DND-41 (cell line): ENCODE results near the gene SEMA3D.

Source experiments
- ATAC-seq: fragments of 200-7000 bp; cut with Tn5 transposase; 3 replicates; pipeline ENCODE4 v1.9.1; 2021; ENCODE audit warnings: low read depth; ENCODE audit not compliant: insufficient read depth
- DNase-seq: peaks from one replicate; pipeline ENCODE4 v3.0.0-alpha.2; 2020
- H2AFZ ChIP-seq: 2 replicates; pipeline ENCODE4 v1.6.0; 2012; ENCODE audit warnings: low read depth, low read length
- H3K27ac ChIP-seq: 2 replicates; pipeline ENCODE4 v1.5.1; 2012; ENCODE audit warnings: low read length, inconsistent platforms
- H3K27me3 ChIP-seq: fragments of 200-600 bp; sonication (generic); 2 replicates; pipeline ENCODE4 v1.6.0; 2012; ENCODE audit warnings: low read length, mild to moderate bottlenecking, inconsistent platforms; ENCODE audit not compliant: insufficient read depth, poor library complexity
- H3K36me3 ChIP-seq: 2 replicates; pipeline ENCODE4 v1.5.1; 2012; ENCODE audit warnings: low read length, inconsistent platforms; ENCODE audit not compliant: insufficient read depth
- H3K4me1 ChIP-seq: 2 replicates; pipeline ENCODE4 v1.5.1; 2012; ENCODE audit warnings: mild to moderate bottlenecking, low read length; ENCODE audit not compliant: insufficient read depth
- H3K4me2 ChIP-seq: 2 replicates; pipeline ENCODE4 v1.6.0; 2012; ENCODE audit warnings: mild to moderate bottlenecking, moderate library complexity, low read length, inconsistent platforms; ENCODE audit not compliant: insufficient read depth
- H3K4me3 ChIP-seq, 2 experiments: fragments of 200-600 bp in 1 of 2; shearing (Covaris generic) in 1 of 2; 2 replicates each; pipeline ENCODE4 v1.5.1; 2012 to 2016; ENCODE audit warnings: inconsistent platforms in 2 of 2, low read length in 2 of 2, mild to moderate bottlenecking in 2 of 2, low read depth in 1 of 2, moderate library complexity in 1 of 2
- H3K79me2 ChIP-seq: 2 replicates; pipeline ENCODE4 v1.6.0; 2012; ENCODE audit warnings: low read length, inconsistent platforms; ENCODE audit not compliant: insufficient read depth
- H3K9ac ChIP-seq: 2 replicates; pipeline ENCODE4 v1.6.0; 2012; ENCODE audit warnings: low read depth, mild to moderate bottlenecking, inconsistent platforms, low read length, moderate library complexity
- H3K9me3 ChIP-seq: 2 replicates; pipeline ENCODE4 v1.5.1; 2012; ENCODE audit warnings: low read length, moderate library complexity, mild to moderate bottlenecking, inconsistent platforms; ENCODE audit not compliant: insufficient read depth, severe bottlenecking
- H4K20me1 ChIP-seq: 2 replicates; pipeline ENCODE4 v1.6.0; 2012; ENCODE audit warnings: low read length; ENCODE audit not compliant: insufficient read depth
- CTCF ChIP-seq: IDR thresholded peaks from 2 replicates; pipeline ENCODE4 v1.5.1; 2012; ENCODE audit warnings: borderline replicate concordance, low read length, moderate library complexity, mild to moderate bottlenecking; ENCODE audit not compliant: poor library complexity, severe bottlenecking; ENCODE audit errors: extremely low read depth
- EZH2 ChIP-seq: IDR thresholded peaks from 3 replicates; pipeline ENCODE4 v1.6.1; 2012; ENCODE audit warnings: borderline replicate concordance, low read depth, mild to moderate bottlenecking, moderate library complexity, low read length, inconsistent platforms; ENCODE audit not compliant: severe bottlenecking

The SEMA3D gene

GRCh38 chr7:85019176-85019575, 167.7 kb downstream of the SEMA3D start:
- no peak overlapping the region for H3K4me2 ChIP-seq
- no peak for ATAC-seq
- no peak overlapping the region for H3K9ac ChIP-seq
- H3K4me3 ChIP-seq, result no peak overlapping the region
- H3K4me1 ChIP-seq, result no peaks in the 10 kb centered on the region
- TF ChIP-seq EZH2, result no peak
- no peak for TF ChIP-seq CTCF
- H3K36me3 ChIP-seq, result no peaks in the 10 kb centered on the region
- no peaks in the 10 kb centered on the region for H3K9me3 ChIP-seq
- no peak overlapping the region for H3K27ac ChIP-seq
- no peaks in the 10 kb centered on the region for H3K27me3 ChIP-seq
- no peak overlapping the region for H2AFZ ChIP-seq
- DNase-seq, result no peak
- no peaks in the 10 kb centered on the region for H3K79me2 ChIP-seq
- no peaks in the 10 kb centered on the region for H4K20me1 ChIP-seq

GRCh38 chr7:85018498-85018897, 168.4 kb downstream of the SEMA3D start:
- H3K36me3 ChIP-seq, result no peaks in the 10 kb centered on the region
- DNase-seq (no peak), ATAC-seq (no peak)
- H3K9me3 ChIP-seq, result no peaks in the 10 kb centered on the region
- no peak overlapping the region for H3K4me3 ChIP-seq
- no peak overlapping the region for H2AFZ ChIP-seq
- H3K27me3 ChIP-seq, result no peaks in the 10 kb centered on the region
- no peak overlapping the region for H3K4me2 ChIP-seq
- H3K4me1 ChIP-seq, result no peaks in the 10 kb centered on the region
- no peak overlapping the region for H3K9ac ChIP-seq
- no peaks in the 10 kb centered on the region for H3K79me2 ChIP-seq
- H4K20me1 ChIP-seq, result no peaks in the 10 kb centered on the region
- TF ChIP-seq CTCF (no peak), EZH2 (no peak)
- no peak overlapping the region for H3K27ac ChIP-seq

GRCh38 chr7:85016286-85016685, 170.6 kb downstream of the SEMA3D start:
- no peak overlapping the region for H3K4me2 ChIP-seq
- H3K27me3 ChIP-seq, result no peaks in the 10 kb centered on the region
- H3K27ac ChIP-seq, result no peak overlapping the region
- H3K36me3 ChIP-seq, result no peaks in the 10 kb centered on the region
- TF ChIP-seq EZH2 (no peak), CTCF (no peak)
- DNase-seq (no peak), ATAC-seq (no peak)
- no peak overlapping the region for H3K4me3 ChIP-seq
- H3K9me3 ChIP-seq, result no peaks in the 10 kb centered on the region
- no peak overlapping the region for H3K9ac ChIP-seq
- H2AFZ ChIP-seq, result no peak overlapping the region
- H3K79me2 ChIP-seq, result no peaks in the 10 kb centered on the region
- no peaks in the 10 kb centered on the region for H3K4me1 ChIP-seq
- no peaks in the 10 kb centered on the region for H4K20me1 ChIP-seq

GRCh38 chr7:85014936-85015660, 171.8 kb downstream of the SEMA3D start:
- no peaks in the 10 kb centered on the region for H3K79me2 ChIP-seq
- H2AFZ ChIP-seq, result no peak overlapping the region
- H3K4me1 ChIP-seq, result no peaks in the 10 kb centered on the region
- H3K9ac ChIP-seq, result no peak overlapping the region
- no peak overlapping the region for H3K27ac ChIP-seq
- TF ChIP-seq EZH2 (no peak), CTCF (no peak)
- no peak for DNase-seq
- no peaks in the 10 kb centered on the region for H3K9me3 ChIP-seq
- H3K4me3 ChIP-seq, result no peak overlapping the region
- no peaks in the 10 kb centered on the region for H3K36me3 ChIP-seq
- ATAC-seq, result no peak
- H3K4me2 ChIP-seq, result no peak overlapping the region
- no peaks in the 10 kb centered on the region for H3K27me3 ChIP-seq
- no peaks in the 10 kb centered on the region for H4K20me1 ChIP-seq
